GM18870 (cell line): ENCODE data around the gene SARM1.

Source experiments
- ATAC-seq: cut with Tn5 transposase; IDR thresholded peaks from one replicate; pipeline ENCODE4 v1.9.1; 2021; ENCODE audit warnings: moderate library complexity; ENCODE audit not compliant: unreplicated experiment

SARM1 gene

GRCh38 chr17:28367641-28368305 is 3.7 kb upstream of the SARM1 start:
- no peak for ATAC-seq

GRCh38 chr17:28368306-28368831 is 3.1 kb upstream of the SARM1 start:
- no peak for ATAC-seq

GRCh38 chr17:28368915-28369683 is 2.4 kb upstream of the SARM1 start:
- no peak for ATAC-seq

- no peak for ATAC-seq
These were observed 1.8 kb upstream of the SARM1 start for GRCh38 chr17:28369684-28370034.

- no peak for ATAC-seq
These were observed 1.3 kb upstream of the SARM1 start, which contains the start of gene VTN for GRCh38 chr17:28370035-28370743. TSS of gene VTN (minus strand) at chr17:28370307. CDS start at chr17:28370203, 104 bp downstream.

GRCh38 chr17:28370744-28371103 is 770 bp upstream of the SARM1 start:
- no peak for ATAC-seq

GRCh38 chr17:28372203-28372944 is 880 bp downstream of the SARM1 start:
- no peak for ATAC-seq

GRCh38 chr17:28372945-28373274 is 1.4 kb downstream of the SARM1 start:
- ATAC-seq: no peak

- no peak for ATAC-seq
These were observed 8.6 kb downstream of the SARM1 start for GRCh38 chr17:28379814-28380801.

- no peak for ATAC-seq
These were observed 9.8 kb downstream of the SARM1 start for GRCh38 chr17:28381141-28381825.

GRCh38 chr17:28384281-28385036 is 13.0 kb downstream of the SARM1 start:
- no peak for ATAC-seq

GRCh38 chr17:28385037-28385400 is 13.5 kb downstream of the SARM1 start:
- ATAC-seq: no peak

- no peak for ATAC-seq
These were observed 13.9 kb downstream of the SARM1 start for GRCh38 chr17:28385406-28385805.

- no peak for ATAC-seq
These were observed 14.9 kb downstream of the SARM1 start for GRCh38 chr17:28386391-28386790.

- no peak for ATAC-seq
These were observed 16.6 kb downstream of the SARM1 start for GRCh38 chr17:28388106-28388505.

- no peak for ATAC-seq
These were observed 18.6 kb downstream of the SARM1 start for GRCh38 chr17:28390141-28390540.

GRCh38 chr17:28390563-28390962 is 19.1 kb downstream of the SARM1 start:
- no peak for ATAC-seq

GRCh38 chr17:28390984-28391383 is 19.5 kb downstream of the SARM1 start:
- ATAC-seq: no peak

GRCh38 chr17:28391401-28391800 is 19.9 kb downstream of the SARM1 start:
- ATAC-seq: no peak
